ENCODE data around the gene CDIP1. TPM values are rescaled to one million over a fixed set of nuclear protein-coding genes. Genes with fewer than 3 reads are reported as not detected.

CDIP1 gene
- total RNA-seq, 1 donor, result 11.8 TPM

DNA sequence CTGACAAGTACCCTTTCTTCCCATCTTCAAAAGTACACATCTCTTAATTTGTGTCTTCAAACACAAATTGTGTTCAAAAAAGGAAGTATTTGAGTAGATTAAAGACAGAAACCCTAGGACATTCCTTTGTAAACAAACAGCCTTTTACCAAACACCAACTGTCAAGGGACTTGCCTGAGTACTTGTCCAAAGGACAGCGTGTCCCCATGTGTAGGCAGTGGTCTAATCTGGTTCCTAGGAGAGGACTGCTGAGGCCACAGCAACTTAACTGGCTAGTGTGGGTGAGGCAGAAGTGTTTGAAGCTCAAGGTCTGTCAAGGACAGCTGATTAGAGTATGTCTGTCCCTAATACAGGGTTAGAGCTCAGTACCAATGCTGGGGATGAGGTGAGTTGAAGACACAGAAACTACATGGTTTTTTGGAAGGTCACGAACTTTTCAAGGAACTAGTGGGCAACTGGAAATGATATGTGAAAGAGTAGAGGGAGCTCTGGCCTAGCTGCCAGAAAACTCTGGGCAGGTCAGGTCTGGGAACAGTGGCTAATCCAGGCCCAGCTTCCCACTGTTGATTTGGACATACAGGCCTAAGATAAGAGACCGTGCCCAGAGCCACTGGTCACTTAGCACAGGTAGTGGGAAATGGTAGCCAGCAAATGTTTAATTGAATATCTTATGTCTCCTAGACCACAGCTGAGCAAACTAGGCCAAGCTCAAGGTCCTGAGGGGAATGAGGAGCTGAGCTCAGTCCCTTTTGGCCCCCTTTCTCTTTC is 52.3 kb downstream of the CDIP1 start:
- no peak for DNase-seq (ENCODE audit: low read depth)
- no peak overlapping the region for H3K4me3 ChIP-seq (ENCODE audit: low read depth, low read length)
- TF ChIP-seq, protein P1, sequence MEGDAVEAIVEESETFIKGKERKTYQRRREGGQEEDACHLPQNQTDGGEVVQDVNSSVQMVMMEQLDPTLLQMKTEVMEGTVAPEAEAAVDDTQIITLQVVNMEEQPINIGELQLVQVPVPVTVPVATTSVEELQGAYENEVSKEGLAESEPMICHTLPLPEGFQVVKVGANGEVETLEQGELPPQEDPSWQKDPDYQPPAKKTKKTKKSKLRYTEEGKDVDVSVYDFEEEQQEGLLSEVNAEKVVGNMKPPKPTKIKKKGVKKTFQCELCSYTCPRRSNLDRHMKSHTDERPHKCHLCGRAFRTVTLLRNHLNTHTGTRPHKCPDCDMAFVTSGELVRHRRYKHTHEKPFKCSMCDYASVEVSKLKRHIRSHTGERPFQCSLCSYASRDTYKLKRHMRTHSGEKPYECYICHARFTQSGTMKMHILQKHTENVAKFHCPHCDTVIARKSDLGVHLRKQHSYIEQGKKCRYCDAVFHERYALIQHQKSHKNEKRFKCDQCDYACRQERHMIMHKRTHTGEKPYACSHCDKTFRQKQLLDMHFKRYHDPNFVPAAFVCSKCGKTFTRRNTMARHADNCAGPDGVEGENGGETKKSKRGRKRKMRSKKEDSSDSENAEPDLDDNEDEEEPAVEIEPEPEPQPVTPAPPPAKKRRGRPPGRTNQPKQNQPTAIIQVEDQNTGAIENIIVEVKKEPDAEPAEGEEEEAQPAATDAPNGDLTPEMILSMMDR (IDR thresholded peaks at IDR 0.05; ENCODE audit: insufficient read depth, low read length), result no peak

DNA sequence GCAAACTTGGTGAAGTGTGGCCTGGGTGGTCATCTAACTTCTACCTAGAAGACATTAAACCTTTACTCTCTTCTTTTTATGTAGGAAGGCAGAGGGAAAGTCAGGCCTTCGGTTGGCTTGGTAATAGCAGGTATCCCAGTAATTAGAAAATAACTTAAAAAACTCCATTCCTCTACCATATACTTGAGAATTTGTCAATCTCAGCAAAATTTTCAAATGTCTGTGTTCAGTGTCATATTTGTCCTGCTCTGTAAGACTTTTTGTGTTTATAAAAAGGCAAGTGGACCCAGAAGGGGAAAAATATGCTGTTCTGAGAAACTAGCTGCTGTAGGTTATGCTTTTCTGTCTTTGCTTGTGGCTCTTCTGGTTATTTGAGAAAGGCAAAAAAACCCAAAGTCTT is 56.6 kb downstream of the CDIP1 start:
- no peak for DNase-seq (ENCODE audit: low read depth)

DNA sequence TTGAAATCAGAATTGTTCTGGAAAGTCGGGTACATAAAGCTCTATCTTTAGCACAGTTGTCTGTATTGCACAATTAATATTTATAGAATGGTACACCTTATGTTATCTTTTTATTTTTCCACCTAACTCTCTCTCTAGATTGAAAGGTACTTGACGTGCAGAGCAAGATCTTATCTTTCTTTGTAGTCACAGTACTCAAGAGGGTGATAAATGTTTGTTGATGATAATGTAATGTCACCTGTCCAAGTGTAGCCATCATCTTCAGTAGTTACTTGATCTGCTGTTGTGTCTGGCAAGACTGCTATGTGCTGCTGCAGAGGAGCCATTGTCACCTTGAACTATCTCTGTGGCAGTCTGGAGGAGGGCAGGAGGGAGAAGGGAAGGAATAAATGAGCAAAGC is 57.0 kb downstream of the CDIP1 start:
- TF ChIP-seq, protein P1 (IDR thresholded peaks at IDR 0.05; ENCODE audit: insufficient read depth, low read length), result no peak
- H3K4me3 ChIP-seq (ENCODE audit: low read depth, low read length), result no peak overlapping the region
- no peak for DNase-seq (ENCODE audit: low read depth)

More for the DNA sequence above, 56.6 kb downstream of the CDIP1 start:
- TF ChIP-seq, protein P1 (IDR thresholded peaks at IDR 0.05; ENCODE audit: insufficient read depth, low read length), result no peak
- no peak overlapping the region for H3K4me3 ChIP-seq (ENCODE audit: low read depth, low read length)

DNA sequence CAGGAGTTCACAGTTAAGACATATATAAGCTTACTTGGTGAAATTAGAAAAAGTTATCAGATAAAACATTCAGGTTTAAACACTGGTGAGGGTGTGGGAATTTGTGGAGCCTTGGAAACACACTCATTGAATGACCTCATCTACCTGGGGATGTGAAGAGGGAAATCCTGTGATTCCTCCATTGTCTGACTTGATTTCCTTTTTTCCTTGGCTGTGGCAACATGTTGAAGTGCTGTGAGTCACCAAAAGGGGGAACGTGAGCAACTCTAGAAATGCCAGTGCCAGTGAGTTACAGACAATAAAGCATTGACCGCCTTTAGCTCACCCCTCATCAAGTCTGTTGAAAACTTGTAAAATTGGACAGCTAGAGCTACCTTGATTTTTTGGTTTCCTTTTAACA is 60.6 kb downstream of the CDIP1 start:
- TF ChIP-seq, protein P1 (IDR thresholded peaks at IDR 0.05; ENCODE audit: insufficient read depth, low read length), result peak; percentile 37
- DNase-seq (ENCODE audit: low read depth), result peak; percentile 57
- H3K4me3 ChIP-seq (ENCODE audit: low read depth, low read length), result no peak overlapping the region

DNA sequence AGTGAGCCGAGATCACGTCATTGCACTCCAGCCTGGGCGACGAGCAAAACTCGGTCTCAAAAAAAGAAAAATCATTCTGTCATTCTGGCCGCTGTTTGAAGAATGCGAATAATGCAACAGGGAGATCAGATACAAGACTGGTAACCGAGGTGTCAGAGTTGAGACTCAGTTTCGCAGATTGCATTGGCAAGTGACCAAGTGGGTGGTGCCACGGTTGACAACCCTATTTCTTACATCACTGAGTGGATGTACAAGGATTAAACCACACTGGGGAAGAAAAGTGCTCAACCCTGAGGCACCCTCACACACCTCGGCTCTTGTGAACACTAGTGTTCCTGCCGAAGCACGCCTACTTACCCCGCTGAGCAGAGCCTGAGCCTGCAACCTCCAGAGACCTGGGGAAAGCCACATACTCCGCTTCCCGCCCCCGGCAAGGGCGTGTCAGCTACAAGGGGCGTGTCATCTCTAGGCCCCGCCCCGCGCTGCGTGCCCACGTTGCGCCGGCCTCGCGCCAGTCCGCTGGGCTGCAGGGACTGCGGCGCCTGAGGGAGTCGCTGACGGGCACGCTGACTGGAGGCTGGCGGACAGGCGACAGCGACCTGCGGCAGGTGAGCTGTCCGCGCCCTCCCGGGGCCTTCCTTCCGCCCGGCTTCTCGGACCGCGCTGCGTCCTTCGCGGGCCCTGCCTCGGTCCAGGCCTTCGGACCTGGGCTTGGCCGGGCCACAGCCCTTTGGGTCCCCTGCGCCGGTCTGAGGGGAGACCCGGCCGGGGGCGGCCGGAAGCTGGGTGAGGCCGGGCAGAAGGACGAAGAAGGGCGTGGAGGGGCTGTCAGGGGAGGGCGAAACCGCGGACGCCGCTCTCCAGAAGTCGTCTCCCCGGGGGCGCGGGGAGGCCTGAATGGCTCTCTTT is 62.4 kb downstream of the CDIP1 start, which contains the start of gene HMOX2:
Gene HMOX2 (plus strand): TSS at position 519 of the 909 bp plus-strand sequence. CDS start 29,127 bp downstream, outside the sequence.
- TF ChIP-seq, protein P1 (IDR thresholded peaks at IDR 0.05; ENCODE audit: insufficient read depth, low read length), result peak; percentile 41
- peak within 1 kb of the TSS; percentile 87 for H3K4me3 ChIP-seq (ENCODE audit: low read depth, low read length)
- peak; percentile 87 for DNase-seq (ENCODE audit: low read depth)

DNA sequence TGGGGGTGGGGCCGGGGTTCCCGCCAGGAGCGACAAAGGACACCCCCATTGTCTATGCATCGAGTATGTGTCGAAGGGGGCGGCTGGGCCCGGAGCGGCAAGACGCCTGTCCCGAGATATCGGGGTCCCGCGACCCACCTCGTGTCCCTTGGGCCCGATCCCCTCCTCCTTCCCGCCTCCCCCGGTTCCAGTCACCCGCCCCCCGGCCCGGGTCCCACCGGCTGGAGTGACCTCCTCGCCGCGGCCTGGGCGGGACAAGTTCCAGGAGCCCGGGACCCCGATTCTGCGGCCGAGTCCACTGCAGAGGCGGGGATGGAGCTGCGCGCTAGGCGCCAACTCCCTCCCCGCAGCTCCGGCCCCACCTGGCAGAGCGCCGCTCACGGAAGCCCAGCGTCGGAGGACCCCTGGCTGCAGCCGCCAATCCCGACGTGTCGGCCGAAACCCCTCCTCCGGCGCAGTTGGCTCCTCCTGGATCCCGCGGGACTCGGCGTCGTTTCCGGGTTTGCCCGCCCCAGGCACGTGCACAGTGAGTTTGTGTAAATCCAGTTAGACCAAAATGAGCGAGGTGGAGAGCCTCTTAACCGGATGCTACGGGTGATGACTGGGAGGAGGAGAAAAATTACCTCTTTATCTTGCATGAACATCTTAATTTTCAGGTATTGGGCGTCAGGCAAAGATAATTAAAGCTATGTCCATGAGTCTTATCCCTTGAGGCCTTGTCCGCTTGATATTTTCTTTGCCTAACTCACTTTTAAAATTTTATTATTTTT is 64.2 kb downstream of the CDIP1 start, which contains the start of gene NMRAL1:
Gene NMRAL1 (minus strand): TSS at position 434 of the 770 bp plus-strand sequence. CDS start 493 bp downstream, outside the sequence.
- TF ChIP-seq, protein P1 (IDR thresholded peaks at IDR 0.05; ENCODE audit: insufficient read depth, low read length), result no peak
- H3K4me3 ChIP-seq (ENCODE audit: low read depth, low read length), result peak within 1 kb of the TSS; percentile 75
- peak; percentile 89 for DNase-seq (ENCODE audit: low read depth)
